ENCODE measurements around the gene ZMYND8.

- TF ChIP-seq CTCF (IDR thresholded peaks at IDR 0.05) (no peak), POLR2A (IDR thresholded peaks at IDR 0.05) (no peak)
Observed at GRCh38 chr20:47225458-47225857, 131.0 kb downstream of the ZMYND8 start.

All from thyroid gland (tissue), 4 donors.